CD14-positive monocyte (primary cell): ENCODE measurements around the gene ZDBF2. TPM values are rescaled to one million over a fixed set of nuclear protein-coding genes. Genes with fewer than 3 reads are reported as not detected.

Experiments used
- DNase-seq, 3 donors: peaks; one replicate each; pipeline ENCODE4 v3.0.0-alpha.2; 2011 to 2022
- H2AFZ ChIP-seq: 2 replicates; pipeline ENCODE4 v1.6.0; 2012; ENCODE audit warnings: mild to moderate bottlenecking, low read depth, low read length, inconsistent platforms; ENCODE audit not compliant: insufficient read depth, poor library complexity, severe bottlenecking
- H3K27ac ChIP-seq, 2 donors: 1 replicate in 1 of 2; 2 replicates in 1 of 2; pipeline ENCODE4 v1.5.1; 2012 to 2013; ENCODE audit warnings: low read length in 2 of 2, control low read depth in 1 of 2, inconsistent platforms in 1 of 2, low read depth in 1 of 2, mild to moderate bottlenecking in 1 of 2
- H3K27me3 ChIP-seq, 2 donors: one replicate each; pipeline versions ENCODE4 v1.6.0 to v1.6.1; 2011 to 2013; ENCODE audit warnings: low read length in 2 of 2; ENCODE audit not compliant: control insufficient read depth in 2 of 2, insufficient read depth in 2 of 2
- H3K36me3 ChIP-seq, 2 donors: replicated peaks in 1 of 2; 1 replicate in 1 of 2; 2 replicates in 1 of 2; pipeline versions ENCODE4 v1.5.1 to v1.6.1; 2012 to 2013; ENCODE audit warnings: low read length in 2 of 2, control low read depth in 1 of 2, inconsistent platforms in 1 of 2, mild to moderate bottlenecking in 1 of 2; ENCODE audit not compliant: insufficient read depth in 2 of 2, control insufficient read depth in 1 of 2
- H3K4me1 ChIP-seq, 2 donors: 1 replicate in 1 of 2; 2 replicates in 1 of 2; pipeline versions ENCODE4 v1.5.1 to v1.6.1; 2012 to 2013; ENCODE audit warnings: low read length in 2 of 2, control low read depth in 1 of 2, inconsistent platforms in 1 of 2, mild to moderate bottlenecking in 1 of 2, moderate library complexity in 1 of 2; ENCODE audit not compliant: insufficient read depth in 2 of 2, control insufficient read depth in 1 of 2
- H3K4me2 ChIP-seq: replicated peaks from 2 replicates; pipeline ENCODE3; 2012; ENCODE audit warnings: low read length, moderate library complexity, mild to moderate bottlenecking; ENCODE audit not compliant: poor library complexity, severe bottlenecking; ENCODE audit errors: extremely low read depth
- H3K4me3 ChIP-seq, 3 experiments: fragments of 200-600 bp in 1 of 3; sonication (generic) in 1 of 3; replicated peaks in 1 of 3; 1 replicate in 2 of 3; 2 replicates in 1 of 3; pipeline ENCODE4 v1.5.1; 2011 to 2013; ENCODE audit warnings: low read length in 3 of 3, mild to moderate bottlenecking in 3 of 3, control low read depth in 2 of 3, low read depth in 2 of 3, inconsistent platforms in 1 of 3, moderate library complexity in 1 of 3
- H3K79me2 ChIP-seq: 2 replicates; pipeline ENCODE4 v1.6.0; 2012; ENCODE audit warnings: mild to moderate bottlenecking, control low read depth, inconsistent platforms, low read length, moderate library complexity; ENCODE audit not compliant: insufficient read depth
- H3K9ac ChIP-seq: 2 replicates; pipeline ENCODE4 v1.6.0; 2017; ENCODE audit warnings: low read length, mild to moderate bottlenecking; ENCODE audit not compliant: insufficient read depth, poor library complexity, severe bottlenecking
- H3K9me3 ChIP-seq, 2 donors: replicated peaks in 1 of 2; 1 replicate in 1 of 2; 2 replicates in 1 of 2; pipeline versions ENCODE4 v1.5.1 to v1.6.1; 2012 to 2013; ENCODE audit warnings: low read length in 2 of 2, control low read depth in 1 of 2; ENCODE audit not compliant: control insufficient read depth in 1 of 2, insufficient read depth in 1 of 2
- H4K20me1 ChIP-seq: 2 replicates; pipeline ENCODE4 v1.6.0; 2012; ENCODE audit warnings: mild to moderate bottlenecking, low read length, control low read depth, moderate library complexity; ENCODE audit not compliant: insufficient read depth
- H3K27ac Mint-ChIP-seq, 7 donors: one replicate each; pipeline ENCODE4 v1.8.0; 2020; ENCODE audit warnings: mild to moderate bottlenecking in 7 of 7, mixed read lengths in 7 of 7, moderate library complexity in 6 of 7, inconsistent platforms in 2 of 7
- H3K27me3 Mint-ChIP-seq, 3 donors: one replicate each; pipeline ENCODE4 v1.8.0; 2021 to 2022; ENCODE audit warnings: low read depth in 3 of 3, mild to moderate bottlenecking in 3 of 3, mixed read lengths in 3 of 3, moderate library complexity in 3 of 3, inconsistent platforms in 1 of 3
- H3K36me3 Mint-ChIP-seq, 2 donors: one replicate each; pipeline ENCODE4 v1.8.0; 2020; ENCODE audit warnings: mixed read lengths in 2 of 2, inconsistent platforms in 1 of 2, mild to moderate bottlenecking in 1 of 2
- H3K4me1 Mint-ChIP-seq: one replicate; pipeline ENCODE4 v1.8.0; 2020; ENCODE audit warnings: mild to moderate bottlenecking, mixed read lengths
- H3K4me3 Mint-ChIP-seq, 2 donors: one replicate each; pipeline ENCODE4 v1.8.0; 2020; ENCODE audit warnings: mild to moderate bottlenecking in 2 of 2, mixed read lengths in 2 of 2, moderate library complexity in 1 of 2
- H3K9me3 Mint-ChIP-seq, 7 donors: one replicate each; pipeline ENCODE4 v1.8.0; 2020 to 2022; ENCODE audit warnings: mixed read lengths in 7 of 7, mild to moderate bottlenecking in 6 of 7, moderate library complexity in 6 of 7, inconsistent platforms in 2 of 7
- CTCF ChIP-seq: fragments of 200-600 bp; IDR thresholded peaks from one replicate; pipeline ENCODE4 v1.8.0; 2022; ENCODE audit warnings: antibody characterized with exemption, mild to moderate bottlenecking
- WGBS: methylation state at CpG from one replicate; pipeline ENCODE4 v1.1.5; 2013; ENCODE audit warnings: missing lambda C conversion rate; ENCODE audit not compliant: insufficient coverage; 5-methylcytosine and 5-hydroxymethylcytosine counted together
- intact Hi-C, 2 donors: fragments of 100-400 bp; cut with micrococcal nuclease; formaldehyde crosslinking; loops; one replicate each; pipeline versions ENCODE4 v1.15.0 to v1.15.1; 2023
- polyA plus RNA-seq, 3 donors: library from polyadenylated mRNA; depleted of rRNA in 1 of 3; unstranded in 2 of 3; stranded (reverse) in 1 of 3; fragments of 300-500 nt in 2 of 3; fragments of >200 nt in 1 of 3; fragmentation: Illumina TruSeq in 2 of 3; gene quantifications; 1 replicate in 2 of 3; 2 replicates in 1 of 3; pipeline ENCODE4 v1.2.3, GENCODE V29; 2012 to 2021
- small RNA-seq: library from RNA; depleted of rRNA; stranded (forward); fragments of <200 nt; gene quantifications from one replicate; pipeline ENCODE3, GENCODE V24; 2012; ENCODE audit warnings: low read depth; ENCODE audit not compliant: insufficient read length

Gene ZDBF2
- polyA plus RNA-seq, 3 donors, result 0.16 to 0.18 TPM; not detected in 1

- intact Hi-C loops, result no loop called here
- Histone ChIP-seq H3K79me2 (no peaks in the 10 kb centered on the region), H3K9ac (no peak overlapping the region), H3K9me3 (peaks cover 0 to 4% of the 10 kb centered on the region in 2 donors), H3K27ac (no peak overlapping the region), H3K27me3 (no peaks in the 10 kb centered on the region), H3K4me3 (no peak overlapping the region), H4K20me1 (no peaks in the 10 kb centered on the region), H3K4me1 (no peaks in the 10 kb centered on the region), H3K36me3 (no peaks in the 10 kb centered on the region), H2AFZ (no peak overlapping the region), H3K4me2 (no peak overlapping the region)
- Mint-ChIP-seq H3K27me3 (peaks cover 0 to 2% (median 0%) of the 10 kb centered on the region in 3 donors), H3K9me3 (peaks cover 4 to 14% (median 9%) of the 10 kb centered on the region in 7 donors), H3K4me3 (no peak overlapping the region), H3K4me1 (no peaks in the 10 kb centered on the region), H3K36me3 (no peaks in the 10 kb centered on the region), H3K27ac (no peak overlapping the region)
- no peak for TF ChIP-seq CTCF
- WGBS, result no CpG with 5 or more reads among the region's 2 CpGs
- DNase-seq, result no peak
Measured at GRCh38 chr2:206361407-206362045, 87.1 kb downstream of the ZDBF2 start.

Small RNA genes lying within 50 kb of the gene (small RNA-seq; reads per million reads assigned to genes)
- gene HMGN1P6 (not detected), gene RN7SKP260 (not detected)

Other genes starting within 250 kb of the ZDBF2 start
- 1 to 10 TPM; 3.8 to 6.1 (median 4.4) TPM for gene INO80D, start 188.5 kb upstream of the ZDBF2 start, polyA plus RNA-seq
- 10 to 100 TPM; 22.8 to 43.9 (median 37.9) TPM for gene NDUFS1, start 115.2 kb upstream of the ZDBF2 start, polyA plus RNA-seq
- gene EEF1B2, start 114.8 kb upstream of the ZDBF2 start, polyA plus RNA-seq, result 100 to 1,000 TPM; 330 to 406 (median 355) TPM
- gene ADAM23, start 168.9 kb downstream of the ZDBF2 start, polyA plus RNA-seq, result not detected